HUES6 (cell line): ENCODE data around the gene KLC4.

Source experiments
- H3K27ac ChIP-seq: 2 replicates; pipeline ENCODE4 v1.7.0; 2013; ENCODE audit warnings: low read depth, mild to moderate bottlenecking, low read length, inconsistent platforms
- H3K27me3 ChIP-seq: 2 replicates; pipeline ENCODE4 v1.6.1; 2013; ENCODE audit warnings: low read length; ENCODE audit not compliant: control insufficient read depth, insufficient read depth
- H3K36me3 ChIP-seq: 2 replicates; pipeline ENCODE4 v1.6.1; 2013; ENCODE audit warnings: low read length; ENCODE audit not compliant: control insufficient read depth, insufficient read depth
- H3K4me1 ChIP-seq: 2 replicates; pipeline ENCODE4 v1.6.1; 2013; ENCODE audit warnings: low read length; ENCODE audit not compliant: control insufficient read depth, insufficient read depth
- H3K4me3 ChIP-seq: 2 replicates; pipeline ENCODE4 v1.5.1; 2013; ENCODE audit warnings: low read depth, low read length
- H3K9ac ChIP-seq: one replicate; pipeline ENCODE4 v1.6.1; 2013; ENCODE audit warnings: mild to moderate bottlenecking, low read length
- H3K9me3 ChIP-seq: 2 replicates; pipeline ENCODE4 v1.6.1; 2013; ENCODE audit warnings: low read depth, low read length; ENCODE audit not compliant: control insufficient read depth, insufficient read depth

Gene KLC4

GRCh38 chr6:43095939-43096338 is 36.5 kb downstream of the KLC4 start:
- peaks cover 56% of the 10 kb centered on the region for H3K4me1 ChIP-seq
- peak overlapping the region; percentile 50 for H3K9ac ChIP-seq
- peak overlapping the region; percentile 57; the same call in 1 of the 2 replicates for H3K27ac ChIP-seq
- H3K9me3 ChIP-seq, result no peaks in the 10 kb centered on the region
- no peaks in the 10 kb centered on the region for H3K27me3 ChIP-seq
- no peak overlapping the region for H3K4me3 ChIP-seq
- H3K36me3 ChIP-seq, result no peaks in the 10 kb centered on the region

GRCh38 chr6:43096451-43097097 is 37.1 kb downstream of the KLC4 start:
- peak overlapping the region; percentile 50 for H3K9ac ChIP-seq
- no peaks in the 10 kb centered on the region for H3K27me3 ChIP-seq
- no peak overlapping the region for H3K4me3 ChIP-seq
- peaks cover 50% of the 10 kb centered on the region for H3K4me1 ChIP-seq
- no peaks in the 10 kb centered on the region for H3K9me3 ChIP-seq
- peak overlapping the region; percentile 57; the same call in 1 of the 2 replicates for H3K27ac ChIP-seq
- no peaks in the 10 kb centered on the region for H3K36me3 ChIP-seq

GRCh38 chr6:43097098-43097489 is 37.7 kb downstream of the KLC4 start:
- H3K4me3 ChIP-seq, result no peak overlapping the region
- peak overlapping the region; percentile 57; the same call in 1 of the 2 replicates for H3K27ac ChIP-seq
- H3K4me1 ChIP-seq, result peaks cover 50% of the 10 kb centered on the region
- no peak overlapping the region for H3K9ac ChIP-seq
- H3K27me3 ChIP-seq, result no peaks in the 10 kb centered on the region
- no peaks in the 10 kb centered on the region for H3K36me3 ChIP-seq
- no peaks in the 10 kb centered on the region for H3K9me3 ChIP-seq

DNA sequence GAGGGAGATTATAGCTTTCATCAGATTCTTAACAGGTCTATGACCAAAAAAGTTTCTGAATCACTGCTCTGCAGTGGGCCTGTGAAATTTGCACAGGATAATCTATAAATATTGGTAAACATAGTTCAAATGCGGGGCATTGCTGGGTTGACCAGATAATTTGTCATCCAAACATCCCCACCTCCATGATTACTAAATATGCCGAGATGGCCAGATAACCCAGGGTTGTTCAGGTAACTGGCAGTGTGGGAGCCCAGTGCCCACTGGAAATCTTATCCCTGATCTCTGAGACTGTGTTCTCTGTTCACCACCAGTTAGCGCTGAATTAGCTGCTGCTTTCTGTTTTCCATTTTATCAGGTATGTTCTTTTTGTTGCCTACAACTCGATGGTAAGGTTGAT is 38.1 kb downstream of the KLC4 start:
- Histone ChIP-seq H3K27me3 (no peaks in the 10 kb centered on the region), H3K4me3 (no peak overlapping the region), H3K27ac (peak overlapping the region; percentile 57; the same call in 1 of the 2 replicates), H3K4me1 (peaks cover 48% of the 10 kb centered on the region), H3K36me3 (no peaks in the 10 kb centered on the region), H3K9ac (no peak overlapping the region), H3K9me3 (no peaks in the 10 kb centered on the region)

GRCh38 chr6:43101497-43101896 is 42.1 kb downstream of the KLC4 start:
- H3K4me1 ChIP-seq, result peaks cover 36% of the 10 kb centered on the region
- H3K27me3 ChIP-seq, result no peaks in the 10 kb centered on the region
- H3K36me3 ChIP-seq, result peaks cover 5% of the 10 kb centered on the region; the same call in 1 of the 2 replicates
- H3K9ac ChIP-seq, result no peak overlapping the region
- H3K4me3 ChIP-seq, result no peak overlapping the region
- no peak overlapping the region for H3K27ac ChIP-seq
- H3K9me3 ChIP-seq, result no peaks in the 10 kb centered on the region

DNA sequence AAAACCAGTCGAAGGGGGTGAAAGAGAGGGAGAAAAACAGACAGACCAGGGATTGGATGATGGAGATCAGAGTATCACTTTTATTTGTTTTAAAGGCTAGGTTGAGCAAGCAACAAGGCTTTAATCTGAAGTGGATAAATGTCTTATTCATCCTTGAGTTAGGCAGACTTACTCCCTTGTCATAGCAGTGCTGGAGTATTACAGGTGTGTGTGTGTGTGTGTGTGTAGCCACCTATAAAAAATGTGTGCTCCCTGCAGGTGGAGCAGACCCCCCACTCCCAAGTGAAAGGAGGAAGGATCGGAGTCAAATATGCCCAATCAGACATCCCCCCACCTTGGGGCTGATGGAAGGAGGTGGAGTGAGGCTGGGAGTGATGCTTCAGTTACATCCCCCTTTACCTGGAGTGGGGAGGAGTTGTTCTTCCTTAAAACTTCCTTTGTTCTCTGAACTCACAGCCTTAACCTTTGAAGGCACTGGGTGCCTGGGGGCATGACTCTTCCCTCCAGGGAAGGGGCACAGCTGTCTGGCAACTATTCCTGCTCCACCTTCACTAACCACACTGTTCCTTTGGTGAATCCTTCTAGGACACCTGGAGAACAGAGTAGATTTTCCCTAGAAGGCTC is 43.9 kb downstream of the KLC4 start:
- Histone ChIP-seq H3K9ac (no peak overlapping the region), H3K27ac (no peak overlapping the region), H3K36me3 (peaks cover 5% of the 10 kb centered on the region; the same call in 1 of the 2 replicates), H3K9me3 (no peaks in the 10 kb centered on the region), H3K4me1 (peaks cover 23% of the 10 kb centered on the region), H3K4me3 (no peak overlapping the region), H3K27me3 (no peaks in the 10 kb centered on the region)

DNA sequence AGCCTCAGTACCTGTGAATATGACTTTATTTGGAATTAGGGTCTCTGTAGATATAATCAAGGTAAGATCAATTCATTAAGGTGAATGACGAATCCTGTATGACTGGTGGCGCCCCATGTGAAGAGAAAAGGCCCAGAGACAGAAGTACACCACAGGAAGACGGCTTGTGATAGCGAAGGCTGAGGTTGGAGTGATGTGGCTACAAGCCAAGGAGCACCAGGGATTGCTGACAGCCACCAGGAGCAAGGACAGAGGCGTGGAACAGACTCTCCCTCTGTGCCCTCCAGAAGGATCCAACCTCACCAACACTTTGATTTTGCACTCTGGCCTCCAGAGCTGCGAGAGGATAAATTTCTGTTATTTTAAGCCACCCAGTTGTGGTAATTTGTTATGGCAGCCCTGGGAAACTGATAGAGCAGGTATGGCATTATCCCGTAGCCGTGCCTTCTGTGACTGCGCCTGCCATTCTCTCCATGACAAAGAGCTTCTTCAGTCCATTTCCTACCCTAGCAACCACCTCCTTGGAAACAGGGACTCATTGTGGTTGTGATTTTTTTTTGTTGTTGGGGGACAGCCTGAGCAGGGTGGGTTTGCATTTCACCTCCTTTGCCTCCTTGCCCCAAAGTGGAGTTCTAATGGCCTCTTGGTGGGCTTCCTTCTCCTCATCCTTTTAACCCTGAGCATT is 46.2 kb downstream of the KLC4 start:
- Histone ChIP-seq H3K36me3 (peaks cover 5% of the 10 kb centered on the region; the same call in 1 of the 2 replicates), H3K9me3 (no peaks in the 10 kb centered on the region), H3K27me3 (no peaks in the 10 kb centered on the region), H3K4me3 (no peak overlapping the region), H3K27ac (no peak overlapping the region; the same call in 1 of the 2 replicates), H3K9ac (no peak overlapping the region), H3K4me1 (peaks cover 23% of the 10 kb centered on the region)

DNA sequence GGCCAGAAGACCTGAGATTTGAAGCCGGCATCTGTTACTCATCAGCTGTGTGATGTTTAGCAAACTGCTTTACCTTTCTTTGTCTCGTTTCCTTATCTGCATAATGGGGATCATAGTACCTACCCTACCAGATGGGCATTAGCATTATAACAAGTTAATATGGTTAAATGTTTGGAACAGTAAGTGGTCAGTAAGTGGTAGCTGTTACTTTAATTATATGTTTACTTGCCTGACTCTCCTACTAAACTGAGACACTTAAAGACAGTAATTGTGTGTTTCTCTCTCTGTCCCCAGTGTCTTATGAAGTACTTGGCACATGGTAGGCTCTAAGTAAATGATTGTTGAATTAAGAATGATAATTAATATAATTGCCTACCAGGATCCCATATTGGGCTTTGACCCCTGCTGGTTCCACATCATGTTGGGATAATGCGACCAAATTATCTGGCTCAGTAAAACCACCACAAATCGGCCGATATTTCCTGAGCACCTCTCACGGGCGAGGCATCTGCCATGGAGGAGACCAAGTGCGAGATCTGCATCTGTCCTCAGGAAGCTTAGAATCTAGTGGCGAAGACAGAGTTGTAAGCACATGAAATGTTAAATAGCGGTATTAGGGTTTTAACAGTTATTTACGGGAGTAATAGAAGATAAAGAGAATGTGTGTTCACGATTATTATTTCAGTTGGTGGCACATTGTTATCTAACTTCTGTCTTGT is 48.1 kb downstream of the KLC4 start:
- peaks cover 5% of the 10 kb centered on the region; the same call in 1 of the 2 replicates for H3K36me3 ChIP-seq
- no peaks in the 10 kb centered on the region for H3K9me3 ChIP-seq
- H3K27me3 ChIP-seq, result no peaks in the 10 kb centered on the region
- no peak overlapping the region for H3K4me3 ChIP-seq
- H3K9ac ChIP-seq, result no peak overlapping the region
- peaks cover 23% of the 10 kb centered on the region for H3K4me1 ChIP-seq
- no peak overlapping the region for H3K27ac ChIP-seq

- Histone ChIP-seq H3K9me3 (no peaks in the 10 kb centered on the region), H3K4me1 (peaks cover 35% of the 10 kb centered on the region), H3K36me3 (no peaks in the 10 kb centered on the region), H3K4me3 (no peak overlapping the region), H3K27ac (peak overlapping the region; percentile 71), H3K9ac (peak overlapping the region; percentile 72), H3K27me3 (no peaks in the 10 kb centered on the region)
Observed at GRCh38 chr6:43113431-43114260, 54.2 kb downstream of the KLC4 start.

GRCh38 chr6:43115365-43115764 is 55.9 kb downstream of the KLC4 start:
- Histone ChIP-seq H3K4me3 (no peak overlapping the region; the same call in 1 of the 2 replicates), H3K27me3 (no peaks in the 10 kb centered on the region), H3K36me3 (no peaks in the 10 kb centered on the region), H3K4me1 (peaks cover 39% of the 10 kb centered on the region), H3K27ac (no peak overlapping the region), H3K9ac (no peak overlapping the region), H3K9me3 (no peaks in the 10 kb centered on the region)
